ENCODE results near the gene ACVR1B.
A peak's percentile ranks its signal among the peaks of the same experiment; 100 is the strongest.

ACVR1B gene

GRCh38 chr12:52035190-52035589 is 83.7 kb downstream of the ACVR1B start:
- no peak overlapping the region for H3K4me3 ChIP-seq (ENCODE audit: low read depth, low read length)
- no peak for TF ChIP-seq CTCF (IDR thresholded peaks at IDR 0.05; ENCODE audit: low read depth, low read length)

GRCh38 chr12:52035926-52036325 is 84.4 kb downstream of the ACVR1B start:
- no peak overlapping the region for H3K4me3 ChIP-seq (ENCODE audit: low read depth, low read length)
- TF ChIP-seq CTCF (IDR thresholded peaks at IDR 0.05; ENCODE audit: low read depth, low read length) = no peak

- no peak for TF ChIP-seq CTCF (IDR thresholded peaks at IDR 0.05; ENCODE audit: low read depth, low read length)
- H3K4me3 ChIP-seq (ENCODE audit: low read depth, low read length) = peak overlapping the region; percentile 54
These were observed 85.2 kb downstream of the ACVR1B start for GRCh38 chr12:52036587-52037171.

GRCh38 chr12:52037248-52037861 is 85.9 kb downstream of the ACVR1B start:
- peak overlapping the region; percentile 70 for H3K4me3 ChIP-seq (ENCODE audit: low read depth, low read length)
- 0 out of 2 replicates have a peak, but pooled peaks have one; percentile 8 for TF ChIP-seq CTCF (IDR thresholded peaks at IDR 0.05; ENCODE audit: low read depth, low read length)

- TF ChIP-seq CTCF (IDR thresholded peaks at IDR 0.05; ENCODE audit: low read depth, low read length) = no peak
- no peak overlapping the region for H3K4me3 ChIP-seq (ENCODE audit: low read depth, low read length)
These were observed 86.9 kb downstream of the ACVR1B start for GRCh38 chr12:52038447-52038846.

GRCh38 chr12:52041035-52041434 is 89.5 kb downstream of the ACVR1B start:
- TF ChIP-seq CTCF (IDR thresholded peaks at IDR 0.05; ENCODE audit: low read depth, low read length) = no peak
- H3K4me3 ChIP-seq (ENCODE audit: low read depth, low read length) = no peak overlapping the region

- no peak overlapping the region for H3K4me3 ChIP-seq (ENCODE audit: low read depth, low read length)
- no peak for TF ChIP-seq CTCF (IDR thresholded peaks at IDR 0.05; ENCODE audit: low read depth, low read length)
These were observed 90.2 kb downstream of the ACVR1B start for GRCh38 chr12:52041695-52042123.
